ENCODE measurements around the gene SH3RF2.

SH3RF2 gene

DNA sequence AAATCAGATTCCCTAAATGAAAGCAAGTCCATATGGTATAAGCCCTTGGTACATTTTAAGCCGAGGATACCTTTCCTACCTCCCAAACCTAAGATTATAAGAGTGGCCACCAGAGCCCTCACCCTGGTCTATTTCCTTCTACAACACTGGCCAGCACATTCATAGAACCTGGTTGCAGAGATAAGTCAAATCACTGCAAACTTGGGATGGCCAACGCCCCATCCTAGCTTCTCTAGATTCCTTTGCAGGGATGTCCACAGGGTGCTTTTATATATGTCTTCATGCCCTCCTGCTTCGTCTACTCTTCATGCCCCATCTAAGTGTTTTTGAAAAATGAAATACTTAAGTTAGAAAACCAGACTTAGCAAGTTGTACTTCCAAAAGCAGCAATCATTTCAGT lies 41.8 kb downstream of the SH3RF2 start:
- in situ Hi-C loops (cut with HindIII; ENCODE audit: low sequenced_read_pairs): no loop called here
- no peak overlapping the region for H3K4me3 ChIP-seq (ENCODE audit: low read depth, low read length)
- no peak for DNase-seq (ENCODE audit: low read depth)
- TF ChIP-seq, protein P1, sequence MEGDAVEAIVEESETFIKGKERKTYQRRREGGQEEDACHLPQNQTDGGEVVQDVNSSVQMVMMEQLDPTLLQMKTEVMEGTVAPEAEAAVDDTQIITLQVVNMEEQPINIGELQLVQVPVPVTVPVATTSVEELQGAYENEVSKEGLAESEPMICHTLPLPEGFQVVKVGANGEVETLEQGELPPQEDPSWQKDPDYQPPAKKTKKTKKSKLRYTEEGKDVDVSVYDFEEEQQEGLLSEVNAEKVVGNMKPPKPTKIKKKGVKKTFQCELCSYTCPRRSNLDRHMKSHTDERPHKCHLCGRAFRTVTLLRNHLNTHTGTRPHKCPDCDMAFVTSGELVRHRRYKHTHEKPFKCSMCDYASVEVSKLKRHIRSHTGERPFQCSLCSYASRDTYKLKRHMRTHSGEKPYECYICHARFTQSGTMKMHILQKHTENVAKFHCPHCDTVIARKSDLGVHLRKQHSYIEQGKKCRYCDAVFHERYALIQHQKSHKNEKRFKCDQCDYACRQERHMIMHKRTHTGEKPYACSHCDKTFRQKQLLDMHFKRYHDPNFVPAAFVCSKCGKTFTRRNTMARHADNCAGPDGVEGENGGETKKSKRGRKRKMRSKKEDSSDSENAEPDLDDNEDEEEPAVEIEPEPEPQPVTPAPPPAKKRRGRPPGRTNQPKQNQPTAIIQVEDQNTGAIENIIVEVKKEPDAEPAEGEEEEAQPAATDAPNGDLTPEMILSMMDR (IDR thresholded peaks at IDR 0.05; ENCODE audit: low read depth, low read length, missing control alignments): no peak

DNA sequence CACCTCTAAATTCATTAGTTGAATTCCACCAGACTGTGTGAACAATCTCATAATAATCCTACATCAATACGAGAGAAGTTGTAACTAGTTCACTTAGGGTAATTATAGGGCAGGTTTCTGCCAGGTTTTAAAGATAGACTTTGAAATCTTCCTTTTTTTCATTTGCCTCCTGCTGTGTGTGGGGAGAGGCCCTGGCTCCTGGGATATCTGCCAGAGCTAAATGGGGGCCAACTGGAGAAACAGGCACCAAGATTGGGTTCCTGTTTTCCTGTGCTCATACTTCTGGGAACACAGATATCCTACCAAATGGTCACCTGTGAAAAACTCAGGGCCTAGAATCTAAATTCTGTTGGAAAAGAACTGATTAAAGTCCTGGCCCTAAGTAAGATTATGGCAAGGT lies 42.3 kb downstream of the SH3RF2 start:
- TF ChIP-seq, protein P1 (IDR thresholded peaks at IDR 0.05; ENCODE audit: low read depth, low read length, missing control alignments): no peak
- H3K4me3 ChIP-seq (ENCODE audit: low read depth, low read length): no peak overlapping the region
- no peak for DNase-seq (ENCODE audit: low read depth)
- in situ Hi-C loops (cut with HindIII; ENCODE audit: low sequenced_read_pairs): no loop called here

DNA sequence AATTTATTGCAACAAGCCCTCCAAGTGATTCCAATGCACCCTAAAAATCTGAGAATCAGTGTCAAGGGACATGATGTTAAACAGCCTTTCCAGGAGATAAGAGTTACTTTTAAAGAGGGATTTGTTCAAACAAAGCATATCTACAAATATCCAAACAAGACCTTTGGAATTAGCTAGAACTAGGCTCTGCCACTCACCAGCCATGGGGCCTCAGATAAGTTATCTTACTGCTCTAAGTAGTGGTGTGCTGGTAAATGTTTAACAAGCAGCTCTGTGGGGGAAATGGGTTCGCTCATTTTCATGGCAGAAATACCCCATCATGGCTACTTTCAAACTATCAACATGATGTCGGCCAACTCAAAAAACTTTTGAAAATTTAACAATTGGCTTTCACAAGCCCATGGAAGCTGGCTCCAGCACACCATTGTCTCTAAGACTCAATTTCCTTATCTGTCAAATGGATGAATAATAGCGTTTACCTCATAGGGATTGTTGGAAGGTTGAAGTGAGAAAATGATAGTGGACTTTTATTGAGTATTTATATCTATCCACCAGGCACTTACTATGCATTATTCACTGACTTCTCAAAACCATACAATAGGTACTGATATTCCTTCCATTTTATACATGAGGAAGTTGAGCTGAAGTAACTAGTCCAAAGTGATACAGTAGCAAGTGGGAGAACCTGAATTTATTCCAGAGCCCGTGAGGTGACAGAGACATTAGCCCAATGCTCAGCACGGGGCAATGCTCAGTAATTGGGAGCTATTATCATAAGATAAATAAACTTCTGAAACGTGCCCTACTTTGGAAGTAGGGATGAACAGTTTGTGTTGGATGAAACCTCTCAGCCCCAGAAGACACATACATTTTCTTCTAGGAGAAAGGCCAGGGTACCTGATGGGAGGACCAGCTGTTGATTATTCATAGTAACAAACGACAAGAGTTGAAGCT lies 43.2 kb downstream of the SH3RF2 start:
- no peak for DNase-seq (ENCODE audit: low read depth)
- in situ Hi-C loops (cut with HindIII; ENCODE audit: low sequenced_read_pairs): no loop called here
- TF ChIP-seq, protein P1 (IDR thresholded peaks at IDR 0.05; ENCODE audit: low read depth, low read length, missing control alignments): no peak
- H3K4me3 ChIP-seq (ENCODE audit: low read depth, low read length): no peak overlapping the region

DNA sequence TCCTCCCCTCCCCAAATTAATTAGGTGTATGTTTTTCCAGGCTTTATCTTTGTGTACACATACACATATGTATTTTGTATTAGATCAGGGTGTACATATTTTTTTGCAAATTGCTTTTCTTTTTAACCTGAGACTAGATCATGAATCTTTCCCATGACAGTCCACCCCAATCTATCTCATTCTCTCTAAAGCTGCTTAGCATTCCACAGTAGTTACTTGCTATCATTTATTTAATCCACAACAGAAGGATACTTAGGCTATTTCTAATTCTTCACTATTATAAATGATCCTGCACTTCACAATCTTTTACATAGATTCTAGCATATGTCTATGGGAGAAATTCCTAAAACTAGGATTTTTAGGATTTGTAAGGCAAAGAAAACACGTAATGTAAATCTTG lies 43.9 kb downstream of the SH3RF2 start:
- in situ Hi-C loops (cut with HindIII; ENCODE audit: low sequenced_read_pairs): no loop called here
- H3K4me3 ChIP-seq (ENCODE audit: low read depth, low read length): no peak overlapping the region
- TF ChIP-seq, protein P1 (IDR thresholded peaks at IDR 0.05; ENCODE audit: low read depth, low read length, missing control alignments): no peak
- DNase-seq (ENCODE audit: low read depth): no peak

DNA sequence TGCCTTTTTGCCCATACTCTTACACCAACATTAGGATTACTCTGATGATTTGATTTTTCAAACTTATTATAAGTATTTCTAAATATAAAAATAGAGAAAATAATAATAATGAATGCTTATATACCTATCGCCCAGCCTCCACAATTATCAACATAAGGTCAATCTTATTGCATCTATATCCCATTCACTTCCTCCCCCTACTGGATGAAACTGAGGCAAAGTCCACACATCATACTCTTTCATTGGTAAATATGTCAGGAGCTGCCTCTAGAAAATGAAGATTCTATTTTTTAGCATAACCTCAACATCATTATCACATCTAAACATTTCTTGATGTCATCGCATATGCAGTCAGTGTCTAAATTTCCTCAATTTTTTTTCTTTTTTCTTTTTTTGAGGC lies 44.3 kb downstream of the SH3RF2 start:
- TF ChIP-seq, protein P1 (IDR thresholded peaks at IDR 0.05; ENCODE audit: low read depth, low read length, missing control alignments): no peak
- in situ Hi-C loops (cut with HindIII; ENCODE audit: low sequenced_read_pairs): no loop called here
- no peak for DNase-seq (ENCODE audit: low read depth)
- no peak overlapping the region for H3K4me3 ChIP-seq (ENCODE audit: low read depth, low read length)

DNA sequence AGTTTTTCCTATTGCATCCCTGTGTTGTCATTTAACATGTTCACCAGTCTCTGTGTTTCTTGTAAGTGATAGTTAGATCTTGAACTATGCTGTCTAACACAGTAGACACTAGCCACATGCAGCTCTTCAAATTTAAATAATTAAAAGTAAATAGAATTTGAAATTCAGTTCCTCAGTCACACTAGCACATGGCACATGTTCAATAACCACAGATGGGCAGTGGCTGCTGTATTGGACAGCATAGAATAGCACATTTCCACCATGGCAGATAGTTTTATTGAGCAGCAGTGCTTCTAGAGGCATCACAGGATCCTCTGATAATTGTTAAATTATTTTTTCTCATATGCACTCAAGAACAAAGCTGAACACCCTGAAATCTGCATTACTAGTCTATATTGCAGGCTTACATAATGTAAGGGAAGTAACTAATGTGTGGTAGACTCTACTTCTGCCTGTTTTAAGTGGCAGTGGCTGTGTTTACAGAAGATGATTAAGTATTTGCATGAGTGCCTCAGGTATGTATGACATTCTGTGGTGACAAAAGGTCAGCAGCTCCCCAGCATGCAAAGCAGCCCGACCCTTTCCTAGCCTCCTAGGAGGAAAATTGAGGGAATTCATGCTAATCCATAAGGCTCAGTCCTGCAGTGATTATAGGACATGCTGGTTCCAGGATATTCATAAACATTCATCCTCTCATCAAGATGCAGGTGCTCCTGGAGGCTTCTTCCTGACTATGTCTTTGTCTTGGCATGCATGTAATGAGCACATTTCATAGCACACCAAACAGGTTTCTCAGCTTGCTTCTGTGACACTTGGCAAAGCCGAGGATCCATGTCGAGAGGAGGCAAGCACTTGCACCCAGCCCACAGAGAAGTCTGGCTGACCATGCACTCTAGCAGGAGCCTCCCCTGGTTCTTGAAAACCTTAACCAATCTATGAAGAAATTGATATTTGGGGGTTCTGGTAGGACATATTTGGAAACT lies 45.5 kb downstream of the SH3RF2 start:
- no peak for DNase-seq (ENCODE audit: low read depth)
- in situ Hi-C loops (cut with HindIII; ENCODE audit: low sequenced_read_pairs): no loop called here
- TF ChIP-seq, protein P1 (IDR thresholded peaks at IDR 0.05; ENCODE audit: low read depth, low read length, missing control alignments): no peak
- no peak overlapping the region for H3K4me3 ChIP-seq (ENCODE audit: low read depth, low read length)

Measured in astrocyte of the cerebellum (primary cell).